SK-N-SH (cell line): Measurements from ENCODE around the gene MID1IP1. TPM values are rescaled to one million over a fixed set of nuclear protein-coding genes. Genes with fewer than 3 reads are reported as not detected.
A peak's percentile ranks its signal among the peaks of the same experiment; 100 is the strongest.

ENCODE experiments used
- CTCF ChIA-PET: fragments of 300-600, 350-600 bp; formaldehyde crosslinking; extraction: SDS; loops from one replicate; lab custom pipeline; 2021; lab: Yijun Ruan, JAX
- POLR2A ChIA-PET: fragments of 350-600 bp; sonication (Branson Sonifier 250); formaldehyde crosslinking; extraction: SDS; loops from one replicate; lab custom pipeline; 2020; ENCODE audit warnings: antibody characterized with exemption, inconsistent platforms; lab: Yijun Ruan, JAX
- DNase-seq: peaks from one replicate; pipeline ENCODE4 v3.0.0; 2012
- H2AFZ ChIP-seq: fragments of 200-600 bp; sonication (generic); 2 replicates; pipeline ENCODE4 v1.8.1; 2016; ENCODE audit warnings: antibody characterized with exemption, mild to moderate bottlenecking, low read depth
- H3F3A ChIP-seq: fragments of 200-600 bp; sonication (generic); replicated peaks from 2 replicates; pipeline ENCODE3; 2016; ENCODE audit warnings: antibody characterized with exemption, mild to moderate bottlenecking; ENCODE audit not compliant: insufficient read depth
- H3K27ac ChIP-seq, 2 experiments: fragments of 200-500 bp in 1 of 2; fragments of 200-600 bp in 1 of 2; sonication (Bioruptor generic) in 1 of 2; sonication (generic), shearing (Covaris generic) in 1 of 2; 2 replicates each; pipeline versions ENCODE4 v1.5.1 to v1.6.1; 2014 to 2016; ENCODE audit warnings: low read depth in 2 of 2, inconsistent platforms in 1 of 2, low read length in 1 of 2, mild to moderate bottlenecking in 1 of 2, mixed read lengths in 1 of 2
- H3K27me3 ChIP-seq: fragments of 200-600 bp; sonication (generic), shearing (Covaris generic); 2 replicates; pipeline ENCODE4 v1.6.1; 2016; ENCODE audit warnings: mixed run types; ENCODE audit not compliant: insufficient read depth
- H3K36me3 ChIP-seq, 2 experiments: fragments of 200-500 bp in 1 of 2; fragments of 200-600 bp in 1 of 2; sonication (Bioruptor generic) in 1 of 2; sonication (generic) in 1 of 2; replicated peaks in 1 of 2; 2 replicates each; pipeline versions ENCODE3 to v1.5.1; 2014 to 2016; ENCODE audit warnings: low read length in 1 of 2, mild to moderate bottlenecking in 1 of 2; ENCODE audit not compliant: insufficient read depth in 2 of 2, control insufficient read depth in 1 of 2
- H3K4me1 ChIP-seq, 2 experiments: fragments of 200-500 bp in 1 of 2; fragments of 200-600 bp in 1 of 2; sonication (Bioruptor generic) in 1 of 2; sonication (generic), shearing (Covaris generic) in 1 of 2; 2 replicates each; pipeline versions ENCODE4 v1.5.1 to v1.6.1; 2014 to 2016; ENCODE audit warnings: low read depth in 1 of 2, low read length in 1 of 2, mixed run types in 1 of 2; ENCODE audit not compliant: insufficient read depth in 2 of 2, control insufficient read depth in 1 of 2
- H3K4me2 ChIP-seq: fragments of 200-600 bp; sonication (generic), shearing (Covaris generic); 2 replicates; pipeline ENCODE4 v1.6.1; 2017; ENCODE audit warnings: mixed run types
- H3K4me3 ChIP-seq, 2 experiments: fragments of 200-500 bp in 1 of 2; fragments of 200-600 bp in 1 of 2; sonication (Bioruptor generic) in 1 of 2; sonication (generic), shearing (Covaris generic) in 1 of 2; 2 replicates each; pipeline versions ENCODE4 v1.5.1 to v1.8.1; 2014 to 2016; ENCODE audit warnings: low read depth in 2 of 2, inconsistent platforms in 1 of 2, low read length in 1 of 2, mild to moderate bottlenecking in 1 of 2, mixed read lengths in 1 of 2, moderate library complexity in 1 of 2
- H3K79me2 ChIP-seq: fragments of 200-600 bp; sonication (generic); 2 replicates; pipeline ENCODE4 v1.8.1; 2017; ENCODE audit warnings: mild to moderate bottlenecking; ENCODE audit not compliant: insufficient read depth
- H3K9ac ChIP-seq: fragments of 200-600 bp; sonication (generic); 2 replicates; pipeline ENCODE4 v1.6.1; 2017; ENCODE audit warnings: mixed run types
- H3K9me2 ChIP-seq: fragments of 200-600 bp; sonication (generic); 2 replicates; pipeline ENCODE4 v1.6.1; 2017; ENCODE audit warnings: mixed run types
- H3K9me3 ChIP-seq: fragments of 200-600 bp; sonication (generic); 2 replicates; pipeline ENCODE4 v1.6.1; 2017; ENCODE audit warnings: mixed run types, mild to moderate bottlenecking, moderate library complexity
- H4K20me1 ChIP-seq: fragments of 200-600 bp; sonication (generic); 2 replicates; pipeline ENCODE4 v1.6.1; 2017; ENCODE audit warnings: mild to moderate bottlenecking, mixed run types; ENCODE audit not compliant: insufficient read depth
- ELF1 ChIP-seq: IDR thresholded peaks from 2 replicates; pipeline ENCODE4 v1.4.0; 2012
- FOSL2 ChIP-seq: IDR thresholded peaks from 2 replicates; pipeline ENCODE4 v1.4.0; 2012; ENCODE audit warnings: low read depth, mild to moderate bottlenecking, moderate library complexity, borderline replicate concordance
- FOXJ3 ChIP-seq: sonication (generic); formaldehyde crosslinking; IDR thresholded peaks from 2 replicates; pipeline ENCODE4 v1.5.1; 2020; ENCODE audit warnings: mild to moderate bottlenecking, missing genetic modification reagents
- FOXM1 ChIP-seq: IDR thresholded peaks from 2 replicates; pipeline ENCODE4 v1.4.0; 2012; ENCODE audit warnings: low read depth, mild to moderate bottlenecking
- GABPA ChIP-seq: IDR thresholded peaks from 2 replicates; pipeline ENCODE4 v1.4.0; 2012; ENCODE audit warnings: low read depth, mild to moderate bottlenecking
- GATA2 ChIP-seq: sonication (generic); formaldehyde crosslinking; IDR thresholded peaks from 2 replicates; pipeline ENCODE4 v1.5.0; 2020; ENCODE audit warnings: mild to moderate bottlenecking, missing genetic modification reagents
- IRF3 ChIP-seq: fragments of 150-350 bp; IDR thresholded peaks from 2 replicates; pipeline ENCODE4 v1.6.1; 2016; ENCODE audit warnings: mild to moderate bottlenecking, low read depth, low read length
- JUND ChIP-seq: IDR thresholded peaks from 2 replicates; pipeline ENCODE4 v1.4.0; 2012
- MAX ChIP-seq: IDR thresholded peaks from 2 replicates; pipeline ENCODE4 v1.4.0; 2012; ENCODE audit warnings: low read depth
- MEF2A ChIP-seq: IDR thresholded peaks from 2 replicates; pipeline ENCODE4 v1.4.0; 2012; ENCODE audit warnings: low read depth, borderline replicate concordance
- MXI1 ChIP-seq: IDR thresholded peaks from 2 replicates; pipeline ENCODE4 v1.6.1; 2012; ENCODE audit warnings: mild to moderate bottlenecking, low read depth, low read length, improper control_type of control experiment
- NRF1 ChIP-seq: IDR thresholded peaks from 2 replicates; pipeline ENCODE4 v1.6.1; 2012; ENCODE audit warnings: low read depth, mild to moderate bottlenecking, low read length
- POLR2AphosphoS5 ChIP-seq: IDR thresholded peaks from 2 replicates; pipeline ENCODE4 v1.6.1; 2012; ENCODE audit warnings: low read depth, low read length
- RAD21 ChIP-seq: IDR thresholded peaks from 2 replicates; pipeline ENCODE4 v1.6.1; 2012; ENCODE audit warnings: mild to moderate bottlenecking, low read length
- RCOR1 ChIP-seq: fragments of 150-350 bp; IDR thresholded peaks from 2 replicates; pipeline ENCODE4 v1.6.1; 2017; ENCODE audit warnings: antibody characterized with exemption, low read length
- REST ChIP-seq: IDR thresholded peaks from 2 replicates; pipeline ENCODE4 v1.6.1; 2012; ENCODE audit warnings: mild to moderate bottlenecking, low read depth, low read length, moderate library complexity
- RFX5 ChIP-seq: IDR thresholded peaks from 2 replicates; pipeline ENCODE4 v1.6.1; 2012; ENCODE audit warnings: mild to moderate bottlenecking, improper control_type of control experiment, low read length
- RXRA ChIP-seq: IDR thresholded peaks from 2 replicates; pipeline ENCODE4 v1.4.0; 2012; ENCODE audit warnings: low read depth, mild to moderate bottlenecking, borderline replicate concordance
- SIN3A ChIP-seq: IDR thresholded peaks from 2 replicates; pipeline ENCODE4 v1.6.1; 2012; ENCODE audit warnings: low read depth, mild to moderate bottlenecking, low read length, moderate library complexity, borderline replicate concordance
- TCF12 ChIP-seq: IDR thresholded peaks from 2 replicates; pipeline ENCODE4 v1.4.0; 2012
- TEAD4 ChIP-seq: IDR thresholded peaks from 2 replicates; pipeline ENCODE4 v1.4.0; 2012; ENCODE audit warnings: mild to moderate bottlenecking, borderline replicate concordance; ENCODE audit not compliant: insufficient read depth
- USF1 ChIP-seq: IDR thresholded peaks from 2 replicates; pipeline ENCODE4 v1.4.0; 2012; ENCODE audit warnings: low read depth, borderline replicate concordance
- USF2 ChIP-seq: fragments of 150-350 bp; IDR thresholded peaks from 2 replicates; pipeline ENCODE4 v1.6.1; 2017; ENCODE audit warnings: antibody characterized with exemption, low read length, low read depth, borderline replicate concordance
- YY1 ChIP-seq: IDR thresholded peaks from 2 replicates; pipeline ENCODE4 v1.4.0; 2012; ENCODE audit warnings: low read depth, mild to moderate bottlenecking
- WGBS: methylation state at CpG from one replicate; pipeline ENCODE4 v1.1.6; 2017; ENCODE audit warnings: low lambda C conversion rate; 5-methylcytosine and 5-hydroxymethylcytosine counted together
- polyA plus RNA-seq, 3 experiments: library from polyadenylated mRNA; depleted of rRNA; stranded (reverse); fragments of >200 nt; gene quantifications; 2 replicates each; pipeline ENCODE4 v1.2.3, GENCODE V29; 2012

Gene MID1IP1
- 30.9 and 35.4 TPM in 2 replicates for polyA plus RNA-seq (2012; rRNA removed)
- polyA plus RNA-seq (2012; cell fraction: cytosol; rRNA removed), result 20.1 and 26.9 TPM in 2 replicates
- 29.1 and 29.8 TPM in 2 replicates for polyA plus RNA-seq (2012; cell fraction: nucleus; rRNA removed)

- Histone ChIP-seq H3K27me3 (no peaks in the 10 kb centered on the region), H2AFZ (peak within 1 kb of the TSS; percentile 38; the same call in 1 of the 2 replicates), H3K36me3 (peaks cover 0 to under 1% of the 10 kb centered on the region in 2 experiments), H3K4me2 (peak within 1 kb of the TSS; percentile 79), H3K9ac (peak within 1 kb of the TSS; percentile 61; the same call in 1 of the 2 replicates), H3K4me3 (peak within 1 kb of the TSS; percentile 40 to 63), H4K20me1 (no peaks in the 10 kb centered on the region), H3K79me2 (peaks cover 27% of the 10 kb centered on the region), H3K27ac (peak within 1 kb of the TSS; percentile 62 to 82), H3F3A (peaks cover 31% of the 10 kb centered on the region), H3K9me3 (no peaks in the 10 kb centered on the region), H3K9me2 (no peaks in the 10 kb centered on the region), H3K4me1 (peaks cover 0 to 4% of the 10 kb centered on the region in 2 experiments; a peak in 1 of 4 replicates)
- 11% methylated on average over 20 of the region's 32 CpGs for WGBS
- DNase-seq, result peak; percentile 85
- ChIA-PET POLR2A (interaction anchor here (0.6 to 1.0 kb wide), 3 partner anchors 348 to 394 kb away, joined by 3 to 4 read pairs (median 3); no protein-coding TSS in a partner anchor), CTCF (interaction anchor here (7.0 kb wide), 1 partner anchor 350 kb away, joined by 36 read pairs; no protein-coding TSS in a partner anchor)
- TF ChIP-seq FOXM1, result no peak
- no peak for TF ChIP-seq USF2
- TF ChIP-seq RXRA, result no peak
- no peak for TF ChIP-seq FOSL2
- TF ChIP-seq YY1, result peak; percentile 58; the same call in 1 of the 2 replicates
- TF ChIP-seq JUND, result no peak
- TF ChIP-seq RCOR1, result no peak
- TF ChIP-seq TCF12, result no peak
- no peak for TF ChIP-seq MAX
- TF ChIP-seq USF1, result peak; percentile 55; the same call in 1 of the 2 replicates
- no peak for TF ChIP-seq RAD21
- no peak for TF ChIP-seq GATA2 (CRISPR knock-in tag)
- no peak for TF ChIP-seq FOXJ3 (CRISPR knock-in tag)
- no peak; the same call in 1 of the 2 replicates for TF ChIP-seq MXI1
- no peak for TF ChIP-seq MEF2A
- TF ChIP-seq IRF3, result no peak
- peak; percentile 38; the same call in 1 of the 2 replicates for TF ChIP-seq SIN3A
- TF ChIP-seq ELF1, result no peak
- no peak for TF ChIP-seq NRF1
- no peak for TF ChIP-seq TEAD4
- TF ChIP-seq RFX5, result peak; percentile 45; the same call in 1 of the 2 replicates
- no peak for TF ChIP-seq GABPA
- TF ChIP-seq POLR2AphosphoS5, result peak; percentile 66
- TF ChIP-seq REST, result no peak
Measured at GRCh38 chrX:38800981-38801845, at the start of gene MID1IP1. MID1IP1 (plus strand) TSS chrX:38801459; CDS start chrX:38804947, 3,488 bp downstream.
